Transverse colon (tissue), 4 donors: Measurements from ENCODE around the gene TICAM2.

ENCODE experiments used
- EP300 ChIP-seq: sonication (generic); formaldehyde crosslinking; IDR thresholded peaks from one replicate; pipeline ENCODE4 v1.6.1; 2017; ENCODE audit warnings: antibody characterized with exemption, low read depth
- POLR2A ChIP-seq: fragments of 450-650 bp; IDR thresholded peaks from one replicate; pipeline ENCODE4 v1.6.1; 2016; ENCODE audit warnings: antibody characterized with exemption, mild to moderate bottlenecking, moderate library complexity
- POLR2AphosphoS5 ChIP-seq, 3 donors: sonication (generic); formaldehyde crosslinking; IDR thresholded peaks; one replicate each; pipeline ENCODE4 v1.6.1; 2016; ENCODE audit warnings: antibody characterized with exemption in 3 of 3
- TF ChIP-seq, protein P1 (sequence below), 5 experiments: fragments of 200-600 bp in 3 of 5; fragments of 450-650 bp in 2 of 5; sonication (generic) in 3 of 5; IDR thresholded peaks; 1 replicate in 2 of 5; 2 replicates in 3 of 5; pipeline ENCODE4 v1.5.1; 2016 to 2017; ENCODE audit warnings: antibody characterized with exemption in 5 of 5, inconsistent platforms in 3 of 5, mild to moderate bottlenecking in 2 of 5, moderate library complexity in 1 of 5

DNA sequence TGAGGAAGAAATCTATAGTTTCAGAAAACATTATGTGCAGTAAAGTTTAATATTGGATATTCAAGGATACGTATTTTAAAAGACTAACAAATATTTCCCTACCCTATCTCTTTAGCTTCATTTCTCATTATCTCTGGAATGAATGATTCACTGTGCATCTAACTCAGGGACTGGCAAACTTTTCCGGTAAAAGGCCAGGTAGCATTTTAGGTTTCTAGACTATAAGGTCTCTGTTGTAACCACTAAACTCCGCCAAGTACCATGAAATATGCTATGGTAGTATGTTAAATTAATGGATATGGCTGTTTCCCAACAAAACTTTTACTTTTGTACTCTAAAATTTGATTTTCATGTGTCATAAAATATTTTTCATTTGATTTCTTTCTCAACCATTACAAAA is 70.9 kb downstream of the TICAM2 start:
- TF ChIP-seq, protein P1, sequence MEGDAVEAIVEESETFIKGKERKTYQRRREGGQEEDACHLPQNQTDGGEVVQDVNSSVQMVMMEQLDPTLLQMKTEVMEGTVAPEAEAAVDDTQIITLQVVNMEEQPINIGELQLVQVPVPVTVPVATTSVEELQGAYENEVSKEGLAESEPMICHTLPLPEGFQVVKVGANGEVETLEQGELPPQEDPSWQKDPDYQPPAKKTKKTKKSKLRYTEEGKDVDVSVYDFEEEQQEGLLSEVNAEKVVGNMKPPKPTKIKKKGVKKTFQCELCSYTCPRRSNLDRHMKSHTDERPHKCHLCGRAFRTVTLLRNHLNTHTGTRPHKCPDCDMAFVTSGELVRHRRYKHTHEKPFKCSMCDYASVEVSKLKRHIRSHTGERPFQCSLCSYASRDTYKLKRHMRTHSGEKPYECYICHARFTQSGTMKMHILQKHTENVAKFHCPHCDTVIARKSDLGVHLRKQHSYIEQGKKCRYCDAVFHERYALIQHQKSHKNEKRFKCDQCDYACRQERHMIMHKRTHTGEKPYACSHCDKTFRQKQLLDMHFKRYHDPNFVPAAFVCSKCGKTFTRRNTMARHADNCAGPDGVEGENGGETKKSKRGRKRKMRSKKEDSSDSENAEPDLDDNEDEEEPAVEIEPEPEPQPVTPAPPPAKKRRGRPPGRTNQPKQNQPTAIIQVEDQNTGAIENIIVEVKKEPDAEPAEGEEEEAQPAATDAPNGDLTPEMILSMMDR (IDR thresholded peaks at IDR 0.05), result no peak
- no peak for TF ChIP-seq POLR2A
- no peak for TF ChIP-seq EP300
- no peak for TF ChIP-seq POLR2AphosphoS5 (IDR thresholded peaks at IDR 0.05)
